ENCODE measurements around the gene FBXO36. TPM values are rescaled to one million over a fixed set of nuclear protein-coding genes. Genes with fewer than 3 reads are reported as not detected.

The FBXO36 gene
- total and polyA plus RNA-seq, 2 donors (not counting 3 experiments of a cell fraction or from before 2014, with no cell fraction given), result 0.53 to 1.2 TPM

- intact Hi-C loops (cut with micrococcal nuclease) (no loop called here), dilution Hi-C loops (cut with MboI; ENCODE audit: extremely low pct_ligation_motif_present, low sequenced_read_pairs) (no loop called here)
- FAIRE-seq, result no peak
- no peaks in the 10 kb centered on the region for H3K36me3 ChIP-seq (ENCODE audit: control insufficient read depth in 2 of 2, extremely low read depth in 1 of 2, insufficient read depth in 2 of 2, low read length in 2 of 2)
- H3K4me3 ChIP-seq (replicated peaks in 1 of 3; ENCODE audit: insufficient read depth in 1 of 3, low read depth in 1 of 3, low read length in 3 of 3), result no peak overlapping the region
- H3K79me2 ChIP-seq (ENCODE audit: control insufficient read depth, insufficient read depth, low read length), result no peaks in the 10 kb centered on the region
- H3K4me2 ChIP-seq (ENCODE audit: insufficient read depth, low read length), result no peak overlapping the region
- BruUV-seq (replicated peaks), result no TSS peak
- CTCF ChIA-PET, result interaction anchor here (1.0 to 2.6 kb wide), 4 partner anchors 7 to 99 kb away, joined by 3 to 15 read pairs (median 6); partner anchors contain the start of gene SLC16A14
- no peak overlapping the region for H3K27ac ChIP-seq (ENCODE audit: insufficient read depth, low read depth, low read length)
- H3K9ac ChIP-seq (replicated peaks; ENCODE audit: extremely low read depth, insufficient read depth, low read length), result no peak overlapping the region
- no peaks in the 10 kb centered on the region for H3K4me1 ChIP-seq (ENCODE audit: control insufficient read depth, extremely low read depth, insufficient read depth, low read length)
- no peak for DNase-seq (ENCODE audit: low read depth, low spot score)
- H3K27me3 ChIP-seq (ENCODE audit: control insufficient read depth in 2 of 2, insufficient read depth in 2 of 2, low read length in 2 of 2), result peaks cover 0 to 1% of the 10 kb centered on the region in 2 experiments
- TF ChIP-seq MYC (IDR thresholded peaks at IDR 0.05; ENCODE audit: low read depth, low read length) (no peak), POLR2AphosphoS5 (IDR thresholded peaks at IDR 0.05; ENCODE audit: insufficient read depth, low read depth, low read length) (no peak), GATA2 (IDR thresholded peaks at IDR 0.05; ENCODE audit: insufficient read depth, insufficient read length, low read depth, low read length) (no peak), JUN (IDR thresholded peaks at IDR 0.05; ENCODE audit: borderline replicate concordance, insufficient read depth, insufficient read length, low read depth) (no peak), EZH2 (IDR thresholded peaks at IDR 0.05; ENCODE audit: borderline replicate concordance, low read depth, low read length, severe bottlenecking) (no peak), CTCF (IDR thresholded peaks at IDR 0.05; ENCODE audit: extremely low read depth in 1 of 2, insufficient read depth in 1 of 2, low read depth in 1 of 2, low read length in 2 of 2) (no peak), POLR2A (IDR thresholded peaks at IDR 0.05; ENCODE audit: low read depth, low read length) (no peak), FOS (IDR thresholded peaks at IDR 0.05; ENCODE audit: borderline replicate concordance, insufficient read depth, low read length) (no peak)
- H2AFZ ChIP-seq (ENCODE audit: low read depth, low read length), result no peak overlapping the region
- POLR2A ChIA-PET, result no interaction called here
- no peaks in the 10 kb centered on the region for H3K9me1 ChIP-seq (replicated peaks; ENCODE audit: control insufficient read depth, extremely low read depth, insufficient read depth, low read length)
- H4K20me1 ChIP-seq (replicated peaks; ENCODE audit: control insufficient read depth, extremely low read depth, insufficient read depth, low read length), result no peaks in the 10 kb centered on the region
- no peaks in the 10 kb centered on the region for H3K9me3 ChIP-seq (replicated peaks; ENCODE audit: control insufficient read depth, insufficient read depth, low read length)
Measured at GRCh38 chr2:230060672-230061293, 138.5 kb downstream of the FBXO36 start.

Small RNA genes within 50 kb of the gene (small RNA-seq; reads per million reads assigned to genes)
- not detected for gene RNU6-1027P (ENCODE audit: insufficient read depth, insufficient read length, low read depth, low replicate concordance)
- not detected for gene RNU6-613P (ENCODE audit: insufficient read depth, insufficient read length, low read depth, low replicate concordance)
- gene RNU6-964P (ENCODE audit: insufficient read depth, insufficient read length, low read depth, low replicate concordance), result not detected
- not detected for gene RNY4P19 (ENCODE audit: insufficient read depth, insufficient read length, low read depth, low replicate concordance)

Other genes starting within 250 kb of the FBXO36 start
- not detected in 2 replicates for gene DNER, start 207.9 kb upstream of the FBXO36 start, total RNA-seq
- 0.01 and 0.05 TPM in 2 replicates for gene DNER, start 207.9 kb upstream of the FBXO36 start, polyA plus RNA-seq
- gene TRIP12, start 494 bp upstream of the FBXO36 start, total RNA-seq, result 256 and 278 TPM in 2 replicates
- gene TRIP12, start 494 bp upstream of the FBXO36 start, polyA plus RNA-seq, result 37.8 and 53.8 TPM in 2 replicates
- gene SLC16A14, start 146.4 kb downstream of the FBXO36 start, total RNA-seq, result 0.22 and 0.23 TPM in 2 replicates
- 0.30 and 0.35 TPM in 2 replicates for gene SLC16A14, start 146.4 kb downstream of the FBXO36 start, polyA plus RNA-seq